HG03135 (cell line): ENCODE measurements around the gene POU3F3.

ENCODE experiments used
- ATAC-seq: cut with Tn5 transposase; IDR thresholded peaks from one replicate; pipeline ENCODE4 v1.9.1; 2021; ENCODE audit warnings: mild to moderate bottlenecking, moderate library complexity; ENCODE audit not compliant: unreplicated experiment

The POU3F3 gene

DNA sequence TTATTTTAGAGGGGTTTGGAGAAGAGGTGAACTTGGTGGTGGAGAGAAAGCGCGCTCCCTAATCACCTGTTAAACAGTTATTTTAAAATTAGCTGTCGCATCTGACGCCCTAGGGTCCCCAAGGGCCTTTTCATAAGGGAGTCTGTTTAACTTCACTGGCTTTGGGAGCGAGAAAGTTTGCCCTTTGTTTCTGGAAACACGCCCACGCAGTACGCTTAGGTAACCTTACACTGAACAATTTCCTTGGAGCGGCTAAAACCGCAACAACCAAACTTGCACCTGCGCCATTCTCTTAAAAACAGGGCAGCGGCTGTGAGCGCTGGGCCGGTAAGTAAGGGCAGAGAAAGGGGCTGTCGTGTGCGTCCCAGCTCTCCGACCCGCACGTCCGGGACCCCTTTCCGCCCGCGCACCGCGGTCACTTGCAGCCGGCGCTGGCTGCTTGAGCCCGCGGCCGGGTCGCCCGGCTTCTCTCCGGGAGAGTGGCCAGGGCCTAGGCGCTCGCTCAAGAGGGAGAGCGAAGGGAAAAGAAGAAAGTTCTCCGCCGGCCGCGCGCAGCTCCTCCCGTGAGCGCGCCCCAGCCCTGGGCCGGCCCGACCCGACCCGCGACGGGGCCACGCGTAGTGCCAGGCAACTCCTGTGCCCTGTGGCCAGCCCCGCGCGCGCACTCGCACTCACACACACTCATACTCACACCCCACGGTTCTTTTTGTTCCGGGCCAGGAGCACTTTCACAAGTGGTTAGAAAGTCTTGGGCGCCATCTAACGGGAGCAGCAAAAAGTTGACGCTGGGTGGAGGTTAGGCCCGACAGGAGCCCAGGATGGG, 19.2 kb downstream of the POU3F3 start:
- ATAC-seq: peak; percentile 78

DNA sequence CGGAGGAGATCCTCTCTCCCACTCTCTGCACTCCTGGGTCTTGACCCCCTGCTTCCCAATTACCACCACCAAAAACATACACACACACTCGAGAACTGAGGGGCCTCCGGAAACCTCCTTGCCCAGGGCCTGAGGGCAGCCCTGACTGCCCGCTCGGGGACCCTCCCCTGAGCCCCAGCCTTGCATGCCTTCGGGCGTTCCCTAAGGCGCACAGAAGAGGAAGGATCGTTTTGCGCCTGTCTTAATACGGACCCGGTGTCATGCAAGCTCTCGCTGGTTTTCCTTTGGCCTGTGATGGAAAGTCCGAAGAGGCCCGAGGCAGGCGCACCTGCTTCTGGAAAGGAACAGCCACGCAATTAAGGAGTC, 19.8 kb downstream of the POU3F3 start:
- ATAC-seq: no peak

DNA sequence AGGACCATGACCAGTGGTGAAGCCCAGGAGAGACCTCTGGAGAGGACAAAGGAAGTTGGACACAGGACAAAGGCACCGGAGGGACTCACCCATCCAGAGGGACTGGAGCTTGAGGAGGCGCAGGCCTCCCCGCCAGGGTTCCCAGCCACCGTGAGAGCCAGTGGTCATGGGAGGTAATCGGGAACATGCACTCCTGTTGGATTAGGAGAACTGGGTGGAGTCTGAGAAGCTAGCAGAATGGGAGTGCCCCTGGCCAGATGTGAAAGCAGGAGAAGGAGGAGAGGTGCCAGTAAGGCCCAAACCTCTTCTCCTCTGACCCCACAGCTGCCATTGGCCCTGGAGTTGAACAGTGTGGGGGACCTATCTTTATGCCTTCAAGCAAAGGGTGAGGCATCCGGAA, 20.3 kb downstream of the POU3F3 start:
- no peak for ATAC-seq

DNA sequence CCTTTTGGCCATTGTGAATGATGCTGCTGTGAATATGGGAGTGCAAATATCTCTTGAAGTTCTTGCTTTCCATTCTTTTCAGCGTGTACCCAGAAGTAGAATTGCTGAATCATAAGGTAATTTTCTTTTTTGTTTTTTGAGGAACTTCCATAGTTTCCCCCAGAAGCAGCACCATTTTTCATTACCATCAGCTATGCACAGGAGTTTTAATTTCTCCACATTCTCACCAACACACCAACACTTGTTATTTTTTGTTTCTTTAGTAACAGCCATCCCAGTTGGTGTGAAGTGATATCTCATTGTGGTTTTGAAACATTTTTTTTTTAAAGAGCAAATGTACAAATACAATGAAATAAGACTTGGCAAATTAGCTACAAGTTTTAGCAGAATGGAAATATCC, 21.3 kb downstream of the POU3F3 start:
- no peak for ATAC-seq

DNA sequence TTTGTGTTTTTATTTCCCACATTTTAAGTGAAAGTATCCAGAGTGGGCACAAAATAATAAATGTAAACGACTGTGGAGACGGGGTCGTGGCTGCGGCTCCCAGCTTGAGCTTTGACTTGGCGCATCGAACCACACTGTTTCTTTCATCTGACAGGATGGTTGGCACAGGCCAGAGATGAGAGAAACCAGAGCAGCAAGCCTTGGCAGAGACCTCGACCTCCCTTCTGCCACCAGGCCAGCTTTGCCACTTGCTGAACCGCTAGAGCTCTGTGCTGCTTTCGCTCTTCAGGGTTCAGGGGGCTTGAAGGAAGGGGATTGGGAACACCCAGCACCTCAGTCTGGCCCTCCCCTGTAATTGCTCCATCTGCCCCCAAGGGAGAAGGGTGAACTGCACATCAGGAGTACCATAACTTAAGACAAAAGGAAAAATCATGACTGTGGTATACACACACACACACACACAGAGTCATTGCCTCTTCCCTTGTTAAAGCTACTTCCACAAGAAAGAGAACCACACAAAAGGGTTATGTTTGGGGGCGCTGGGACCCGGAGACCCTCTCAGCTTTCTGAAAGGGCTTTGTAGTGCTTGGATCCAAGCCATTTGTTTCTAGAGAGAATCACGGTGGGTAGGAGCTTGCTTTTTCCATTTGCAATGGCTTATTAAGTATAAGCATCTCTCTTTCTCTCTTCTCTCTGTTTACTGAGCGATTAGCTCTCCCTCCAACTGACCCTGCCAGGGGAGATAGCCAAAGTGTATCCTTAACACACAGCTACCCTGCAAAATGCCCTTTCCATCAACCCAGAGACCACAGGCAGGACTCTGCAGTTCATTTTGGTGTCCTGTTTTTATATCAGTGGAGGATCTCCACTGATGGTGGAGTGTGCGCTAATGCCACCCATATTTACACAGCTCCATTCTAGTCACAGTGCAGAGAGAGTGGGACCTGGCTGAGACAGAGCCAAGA, 23.0 kb downstream of the POU3F3 start:
- no peak for ATAC-seq

DNA sequence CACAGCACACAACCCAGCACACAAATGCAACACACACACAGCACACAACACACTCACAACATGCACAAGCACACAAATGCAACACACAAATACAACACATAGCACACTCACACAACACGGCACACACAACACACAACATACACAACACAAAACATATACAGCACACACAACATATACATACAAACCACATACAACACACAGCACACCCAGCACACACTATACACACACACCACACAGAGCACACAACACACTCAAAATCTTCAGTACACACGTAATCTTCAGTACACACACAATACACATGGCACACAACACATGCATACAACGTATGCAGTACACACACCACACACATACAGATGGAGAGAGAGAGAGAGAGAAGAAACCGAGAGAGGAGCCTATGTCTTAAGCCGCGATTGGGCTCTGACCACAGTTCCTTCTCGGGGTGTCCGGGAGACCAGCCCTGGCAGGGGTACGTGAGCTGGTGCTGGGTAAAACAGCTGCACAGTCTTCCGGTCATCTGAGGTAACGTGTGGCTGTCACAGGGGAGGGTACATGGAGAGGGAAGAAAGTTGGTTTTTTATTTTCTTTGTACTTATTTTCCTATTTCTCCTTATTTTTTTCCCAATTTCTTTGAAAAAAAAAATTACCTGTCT, 25.1 kb downstream of the POU3F3 start:
- ATAC-seq: no peak

DNA sequence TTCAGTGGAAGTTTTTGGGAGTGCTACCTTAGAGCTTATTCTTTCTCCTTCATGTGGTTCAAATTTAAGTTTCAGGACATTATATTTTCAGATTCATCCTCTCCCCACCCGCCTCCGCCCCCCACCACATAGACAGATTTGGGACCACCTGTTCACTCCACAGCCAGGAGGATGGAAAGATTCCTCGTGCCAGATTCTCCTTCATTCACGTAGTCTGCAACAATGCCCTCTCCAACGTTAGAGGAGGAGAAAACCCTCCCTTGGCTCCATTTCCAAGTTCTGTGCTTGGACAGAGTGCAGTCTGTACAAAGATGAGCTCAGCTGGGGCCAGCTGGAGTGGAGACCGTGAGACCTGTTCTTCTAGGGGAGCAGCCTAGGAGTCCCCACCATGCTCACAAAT, 26.2 kb downstream of the POU3F3 start:
- no peak for ATAC-seq

DNA sequence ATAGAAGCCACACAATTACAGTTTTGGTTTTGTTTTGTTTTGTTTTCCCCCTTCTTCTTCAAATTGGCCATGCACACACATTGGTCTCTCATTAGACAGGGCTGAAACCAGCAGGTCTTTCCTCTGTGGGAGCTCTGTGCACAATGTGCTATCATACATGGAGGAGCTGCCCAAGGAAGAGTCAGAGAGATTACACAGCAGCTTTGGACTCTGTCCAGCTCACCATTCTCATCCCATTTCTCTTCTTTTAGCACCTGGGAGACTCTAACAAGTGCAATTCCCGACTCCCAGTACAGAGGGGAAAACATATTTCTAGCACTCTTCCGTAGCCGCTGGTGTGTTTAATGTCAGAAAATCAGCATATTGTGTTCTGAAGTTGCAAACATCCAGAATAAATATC, 29.4 kb downstream of the POU3F3 start:
- ATAC-seq: no peak

DNA sequence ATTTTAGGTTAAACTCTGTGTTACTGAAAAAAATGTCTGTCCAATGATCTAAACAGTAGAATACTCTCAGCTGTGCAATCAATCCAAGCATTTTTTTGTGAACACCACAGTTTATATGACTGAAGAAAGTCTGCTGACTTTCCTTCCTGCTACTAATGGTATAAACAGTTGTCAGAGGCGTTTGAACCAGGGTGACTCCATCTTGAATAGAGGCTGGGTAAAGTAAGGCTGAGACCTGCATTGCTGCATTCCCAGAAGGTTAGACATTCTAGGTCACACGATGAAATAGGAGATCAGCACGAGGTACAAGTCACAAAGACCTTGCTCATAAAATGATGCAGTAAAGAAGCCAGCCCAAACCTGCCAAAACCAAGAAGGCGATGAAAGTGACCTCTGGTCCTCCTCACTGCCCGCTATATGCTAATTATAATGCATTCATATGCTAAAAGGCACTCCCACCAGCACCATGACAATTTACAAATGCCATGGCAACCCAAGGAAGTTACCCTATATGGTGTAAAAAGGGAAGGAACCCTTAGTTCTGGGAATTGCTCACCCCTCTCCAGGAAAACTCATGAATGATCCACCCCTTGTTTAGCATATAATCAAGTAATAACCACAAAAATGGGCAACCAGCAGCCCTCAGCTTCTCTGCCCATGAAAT, 31.3 kb downstream of the POU3F3 start:
- no peak for ATAC-seq

DNA sequence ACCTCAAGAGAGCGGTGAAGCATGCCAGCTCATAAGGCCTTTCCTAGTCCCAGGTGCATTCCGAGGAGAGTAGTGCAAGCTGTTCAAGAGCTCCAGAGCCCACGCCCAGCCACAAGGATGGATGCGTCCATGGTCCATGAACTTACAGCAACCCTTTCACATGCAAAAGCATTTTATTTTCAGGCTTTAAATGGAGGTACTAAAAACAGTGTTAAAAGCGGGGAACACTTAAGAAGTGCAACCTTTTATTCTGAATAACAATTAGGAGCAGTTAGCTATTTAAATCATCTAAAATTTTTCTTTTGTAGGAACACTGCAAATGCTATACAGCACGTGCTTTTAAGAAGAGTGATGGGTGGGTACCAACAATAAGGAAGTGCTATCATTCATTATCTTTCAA, 33.8 kb downstream of the POU3F3 start:
- no peak for ATAC-seq

DNA sequence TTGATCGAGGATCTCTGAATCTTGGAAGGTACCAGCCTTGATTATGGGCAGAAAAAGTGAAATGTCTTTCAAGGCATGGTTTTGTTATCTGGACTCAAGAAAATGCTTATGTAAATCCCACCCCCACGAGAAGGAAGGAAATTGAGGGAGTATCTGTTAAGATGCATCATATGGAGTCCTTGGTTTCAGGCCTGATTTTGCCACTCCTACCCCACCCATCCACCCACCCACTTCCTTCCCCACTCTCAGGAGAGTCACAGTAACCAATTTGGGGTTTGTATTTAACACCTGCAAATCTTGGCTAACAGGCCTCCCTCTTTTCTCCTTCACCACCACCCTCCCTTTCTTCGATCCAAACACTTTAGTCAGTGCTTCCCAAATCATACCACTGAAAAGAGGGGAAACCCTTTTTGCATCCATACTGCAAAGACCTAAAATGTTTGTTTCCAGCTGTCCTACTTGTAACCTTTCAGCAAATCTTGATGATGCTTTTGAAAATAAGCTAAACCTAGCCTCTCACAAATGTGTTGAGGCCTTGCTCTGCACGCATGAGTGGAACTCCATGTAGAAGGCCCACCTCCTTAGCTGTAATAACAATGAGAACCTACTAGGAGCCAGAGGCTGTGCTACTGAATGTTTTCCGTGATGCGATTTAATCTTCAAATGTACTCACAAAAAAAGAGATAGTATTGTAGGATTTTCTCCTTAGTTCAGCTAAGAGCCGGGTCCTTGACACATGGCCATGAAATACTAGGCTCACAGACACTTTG, 34.8 kb downstream of the POU3F3 start:
- ATAC-seq: no peak

DNA sequence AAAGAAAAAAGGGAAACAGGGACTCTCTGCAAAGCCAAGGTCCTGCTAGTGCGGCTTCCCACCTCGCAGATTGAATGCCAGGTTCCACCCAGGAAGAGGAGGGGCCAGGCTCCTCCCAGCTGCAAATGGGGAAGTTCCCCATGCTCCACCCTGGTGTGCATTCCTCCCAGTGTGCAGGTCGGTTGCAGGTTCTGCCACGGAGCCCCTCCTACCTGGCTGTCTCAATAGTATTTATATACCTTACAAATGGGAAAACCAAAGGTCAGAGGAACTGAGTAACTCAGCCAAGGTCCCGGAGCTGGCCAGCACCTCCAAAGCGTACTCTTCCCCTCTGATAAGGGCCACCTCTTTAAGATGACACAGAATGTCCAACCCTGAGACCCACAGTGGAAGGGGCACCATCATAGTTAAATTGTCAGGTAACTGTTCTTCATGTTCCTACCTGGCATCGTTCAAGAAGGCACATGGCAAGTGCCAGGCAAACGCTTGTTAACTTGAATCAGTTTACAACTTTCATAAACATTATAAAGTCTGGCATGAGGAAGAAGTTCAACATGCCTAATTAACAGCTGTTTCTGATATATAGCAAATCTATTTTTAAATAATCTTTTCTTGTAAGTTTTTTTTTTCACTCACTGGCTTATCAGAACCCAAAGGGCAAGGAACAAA, 35.5 kb downstream of the POU3F3 start:
- no peak for ATAC-seq

DNA sequence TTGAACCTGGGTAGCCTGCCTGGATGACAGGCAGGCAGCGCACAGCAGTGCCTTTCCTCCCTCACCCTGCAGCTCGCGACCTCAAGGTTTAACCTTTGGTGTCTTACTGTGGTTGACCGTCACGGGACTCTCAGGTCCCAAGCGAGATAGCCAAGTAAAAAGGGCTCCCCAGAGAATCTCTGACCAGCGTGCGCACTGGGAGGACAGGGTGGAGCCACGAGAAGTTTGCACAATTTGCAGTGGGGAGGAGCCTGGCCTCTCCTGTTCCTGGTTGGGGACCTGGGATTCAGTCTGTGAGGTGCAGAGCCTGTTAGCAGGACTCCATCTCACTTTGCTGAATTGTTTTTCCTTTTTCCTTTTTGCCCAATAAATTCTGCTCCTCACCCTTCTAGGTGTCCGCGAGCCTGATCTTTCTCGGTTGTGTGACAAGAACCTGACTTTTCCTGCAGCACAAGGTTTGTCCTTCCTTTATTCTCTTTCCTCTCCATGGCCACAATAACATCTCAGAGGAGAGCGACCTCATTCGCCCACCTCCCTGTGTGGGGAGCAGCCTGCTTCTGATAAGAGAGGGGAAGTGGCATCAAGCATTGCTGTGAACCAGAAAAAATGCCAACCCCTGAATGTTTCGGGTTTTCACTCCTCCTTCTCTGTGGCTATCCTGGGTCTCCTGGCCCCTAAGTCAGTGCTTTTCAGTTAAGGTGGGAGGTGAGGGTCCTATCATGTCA, 36.2 kb downstream of the POU3F3 start:
- no peak for ATAC-seq

DNA sequence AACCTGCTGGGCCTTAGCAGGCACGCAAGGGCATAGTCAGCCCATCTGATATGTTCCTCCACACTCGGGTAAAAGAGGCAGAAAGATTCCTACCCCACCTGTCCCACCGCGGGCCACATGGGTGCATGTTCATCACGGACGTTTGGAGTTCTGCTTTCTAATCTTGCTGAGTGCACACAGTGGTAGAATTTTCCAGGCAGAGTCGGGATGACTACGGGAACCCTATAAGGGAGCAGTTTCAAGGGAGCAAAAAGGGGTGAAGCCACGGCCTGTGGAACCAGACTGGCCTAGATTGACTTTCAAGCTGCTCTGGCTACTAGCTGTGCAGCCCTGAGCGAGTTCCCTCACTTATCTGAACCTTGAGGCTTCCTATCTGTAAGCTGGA, 36.8 kb downstream of the POU3F3 start:
- ATAC-seq: no peak

DNA sequence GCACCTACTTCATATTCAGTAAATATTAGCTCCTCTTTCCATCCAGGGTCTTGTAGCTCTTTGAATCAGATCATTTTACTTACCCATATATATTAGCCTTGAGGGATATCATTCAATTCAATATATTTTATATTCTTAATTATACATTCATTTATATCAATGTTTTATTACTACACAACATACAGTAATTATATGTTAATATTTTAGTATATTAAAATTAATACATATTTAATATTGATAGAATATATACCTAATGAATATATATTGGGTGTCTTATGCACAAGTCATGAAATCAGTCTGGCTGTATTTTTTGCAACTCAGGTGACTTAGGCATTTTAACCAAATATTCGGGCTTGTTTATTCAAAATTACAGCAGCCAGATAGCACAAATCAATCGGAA, 37.2 kb downstream of the POU3F3 start:
- ATAC-seq: no peak

DNA sequence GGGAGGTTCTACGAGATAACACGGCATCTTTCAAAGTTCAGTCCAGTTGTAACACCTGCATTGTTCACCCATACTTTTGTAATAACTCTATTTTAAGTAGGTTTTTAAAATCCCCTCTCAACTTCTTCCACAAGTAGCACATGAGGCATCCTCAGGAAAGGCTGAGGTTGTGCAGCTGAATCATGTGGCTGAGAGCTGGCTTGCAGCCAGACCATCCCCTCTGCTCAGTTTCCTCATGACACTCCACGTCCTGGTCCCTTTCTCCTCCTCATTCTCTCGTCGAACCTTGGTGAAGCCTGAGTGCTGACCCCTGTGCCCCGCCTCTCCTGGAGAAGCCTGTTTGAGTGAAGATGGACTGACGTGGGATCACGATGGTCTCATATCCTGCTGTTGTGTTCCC, 42.5 kb downstream of the POU3F3 start:
- ATAC-seq: no peak

DNA sequence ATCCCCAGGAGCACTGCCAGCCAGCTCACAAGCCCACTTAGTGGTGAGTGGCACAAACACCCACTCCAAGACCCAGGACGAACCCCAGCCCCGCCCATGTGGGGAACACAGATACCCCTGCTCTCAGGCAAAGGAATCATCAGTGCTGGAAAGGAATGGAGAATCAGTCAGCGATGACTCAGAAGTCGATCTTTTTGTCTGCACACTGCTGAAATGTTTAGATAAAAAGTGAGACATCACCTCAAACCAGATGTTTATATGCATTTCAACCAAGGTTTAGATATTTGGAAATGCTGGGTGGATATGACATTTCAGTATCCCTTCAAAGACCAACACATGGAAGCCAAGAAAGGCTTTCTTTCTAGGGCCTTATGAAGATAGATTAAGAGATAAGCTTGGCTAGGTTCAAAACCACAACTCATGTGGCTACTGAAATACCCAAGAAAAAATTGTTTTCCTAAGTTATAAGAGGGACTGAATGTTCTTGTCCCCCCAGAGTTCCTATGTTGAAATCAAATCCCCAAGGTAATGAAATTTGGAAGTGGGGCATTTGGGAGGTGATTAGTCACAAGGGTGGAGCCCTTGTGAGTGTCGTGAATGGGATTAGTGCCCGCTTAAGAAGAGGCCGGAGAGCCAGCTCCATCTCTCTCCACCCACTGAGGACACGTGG, 43.7 kb downstream of the POU3F3 start:
- ATAC-seq: no peak

DNA sequence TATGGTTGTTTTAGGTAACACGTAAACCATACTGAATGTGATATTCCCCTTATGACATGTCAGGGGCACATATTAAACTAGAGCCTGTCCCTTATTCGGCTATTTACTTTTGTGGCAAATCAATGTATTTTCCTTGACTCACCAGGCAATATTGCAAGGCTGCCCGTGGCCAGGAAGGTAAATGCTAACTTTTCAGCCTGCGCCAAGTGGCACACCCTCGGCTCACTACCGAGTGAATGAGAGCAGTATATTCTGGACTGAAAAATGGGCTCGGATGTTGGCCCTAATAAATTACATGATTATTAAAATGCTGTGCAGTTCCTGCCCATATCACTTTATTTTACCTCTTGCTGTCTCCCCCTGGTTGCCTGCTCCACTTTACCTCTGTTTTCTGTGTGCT, 46.7 kb downstream of the POU3F3 start:
- no peak for ATAC-seq
